Measurements from ENCODE around the gene ZNF236.

DNA sequence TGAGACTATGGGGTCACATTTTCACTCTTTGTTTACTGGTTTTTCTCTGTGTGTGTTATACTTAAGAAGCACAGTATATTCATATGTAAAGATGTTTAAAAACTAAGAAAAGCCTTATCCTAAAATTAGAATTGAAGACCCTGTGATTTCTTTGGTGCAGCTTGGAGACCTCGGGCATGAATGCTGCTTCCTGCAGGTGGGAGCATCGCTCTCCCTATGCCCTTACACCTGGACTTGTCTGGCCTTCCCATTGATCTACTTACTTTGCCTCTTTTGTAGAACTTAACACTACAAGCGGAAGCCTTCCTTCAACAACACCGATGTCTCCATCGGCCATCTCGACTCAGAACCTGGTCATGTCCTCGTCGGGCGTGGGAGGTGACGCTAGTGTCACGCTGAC, 114.5 kb downstream of the ZNF236 start:
- TF ChIP-seq TAF1 (IDR thresholded peaks at IDR 0.05; ENCODE audit: borderline replicate concordance, low read depth, low read length): no peak
- TF ChIP-seq, protein P1, sequence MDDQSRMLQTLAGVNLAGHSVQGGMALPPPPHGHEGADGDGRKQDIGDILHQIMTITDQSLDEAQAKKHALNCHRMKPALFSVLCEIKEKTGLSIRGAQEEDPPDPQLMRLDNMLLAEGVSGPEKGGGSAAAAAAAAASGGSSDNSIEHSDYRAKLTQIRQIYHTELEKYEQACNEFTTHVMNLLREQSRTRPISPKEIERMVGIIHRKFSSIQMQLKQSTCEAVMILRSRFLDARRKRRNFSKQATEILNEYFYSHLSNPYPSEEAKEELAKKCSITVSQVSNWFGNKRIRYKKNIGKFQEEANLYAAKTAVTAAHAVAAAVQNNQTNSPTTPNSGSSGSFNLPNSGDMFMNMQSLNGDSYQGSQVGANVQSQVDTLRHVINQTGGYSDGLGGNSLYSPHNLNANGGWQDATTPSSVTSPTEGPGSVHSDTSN (IDR thresholded peaks at IDR 0.05; ENCODE audit: insufficient replicate concordance, low read depth, low read length): no peak
- TF ChIP-seq RFX5 (IDR thresholded peaks at IDR 0.05; ENCODE audit: low read depth, low read length): no peak
- TF ChIP-seq, protein P2, sequence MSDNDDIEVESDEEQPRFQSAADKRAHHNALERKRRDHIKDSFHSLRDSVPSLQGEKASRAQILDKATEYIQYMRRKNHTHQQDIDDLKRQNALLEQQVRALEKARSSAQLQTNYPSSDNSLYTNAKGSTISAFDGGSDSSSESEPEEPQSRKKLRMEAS (IDR thresholded peaks at IDR 0.05; ENCODE audit: low read depth, low read length): no peak
- no peak for TF ChIP-seq FOXK2 (IDR thresholded peaks at IDR 0.05)
- TF ChIP-seq, protein P3, sequence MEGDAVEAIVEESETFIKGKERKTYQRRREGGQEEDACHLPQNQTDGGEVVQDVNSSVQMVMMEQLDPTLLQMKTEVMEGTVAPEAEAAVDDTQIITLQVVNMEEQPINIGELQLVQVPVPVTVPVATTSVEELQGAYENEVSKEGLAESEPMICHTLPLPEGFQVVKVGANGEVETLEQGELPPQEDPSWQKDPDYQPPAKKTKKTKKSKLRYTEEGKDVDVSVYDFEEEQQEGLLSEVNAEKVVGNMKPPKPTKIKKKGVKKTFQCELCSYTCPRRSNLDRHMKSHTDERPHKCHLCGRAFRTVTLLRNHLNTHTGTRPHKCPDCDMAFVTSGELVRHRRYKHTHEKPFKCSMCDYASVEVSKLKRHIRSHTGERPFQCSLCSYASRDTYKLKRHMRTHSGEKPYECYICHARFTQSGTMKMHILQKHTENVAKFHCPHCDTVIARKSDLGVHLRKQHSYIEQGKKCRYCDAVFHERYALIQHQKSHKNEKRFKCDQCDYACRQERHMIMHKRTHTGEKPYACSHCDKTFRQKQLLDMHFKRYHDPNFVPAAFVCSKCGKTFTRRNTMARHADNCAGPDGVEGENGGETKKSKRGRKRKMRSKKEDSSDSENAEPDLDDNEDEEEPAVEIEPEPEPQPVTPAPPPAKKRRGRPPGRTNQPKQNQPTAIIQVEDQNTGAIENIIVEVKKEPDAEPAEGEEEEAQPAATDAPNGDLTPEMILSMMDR (IDR thresholded peaks at IDR 0.05 in 2 of 3, conservative IDR thresholded peaks at IDR 0.05 in 1 of 3; ENCODE audit: control insufficient read depth in 2 of 3, extremely low read depth in 1 of 3, insufficient read depth in 1 of 3, low read depth in 3 of 3, low read length in 3 of 3): no peak
- TF ChIP-seq CEBPB (IDR thresholded peaks at IDR 0.05; ENCODE audit: borderline replicate concordance in 1 of 2, low read depth in 2 of 2, low read length in 2 of 2): no peak
- TF ChIP-seq EZH2 (IDR thresholded peaks at IDR 0.05; ENCODE audit: borderline replicate concordance, control insufficient read depth, low read depth, low read length): no peak
- TF ChIP-seq GABPA (IDR thresholded peaks at IDR 0.05; ENCODE audit: low read depth): no peak
- TF ChIP-seq POU2F2 (IDR thresholded peaks at IDR 0.05; ENCODE audit: borderline replicate concordance, low read depth, low read length): no peak
- no peak for TF ChIP-seq IRF4 (IDR thresholded peaks at IDR 0.05; ENCODE audit: low read depth, low read length)
- TF ChIP-seq, protein P4, sequence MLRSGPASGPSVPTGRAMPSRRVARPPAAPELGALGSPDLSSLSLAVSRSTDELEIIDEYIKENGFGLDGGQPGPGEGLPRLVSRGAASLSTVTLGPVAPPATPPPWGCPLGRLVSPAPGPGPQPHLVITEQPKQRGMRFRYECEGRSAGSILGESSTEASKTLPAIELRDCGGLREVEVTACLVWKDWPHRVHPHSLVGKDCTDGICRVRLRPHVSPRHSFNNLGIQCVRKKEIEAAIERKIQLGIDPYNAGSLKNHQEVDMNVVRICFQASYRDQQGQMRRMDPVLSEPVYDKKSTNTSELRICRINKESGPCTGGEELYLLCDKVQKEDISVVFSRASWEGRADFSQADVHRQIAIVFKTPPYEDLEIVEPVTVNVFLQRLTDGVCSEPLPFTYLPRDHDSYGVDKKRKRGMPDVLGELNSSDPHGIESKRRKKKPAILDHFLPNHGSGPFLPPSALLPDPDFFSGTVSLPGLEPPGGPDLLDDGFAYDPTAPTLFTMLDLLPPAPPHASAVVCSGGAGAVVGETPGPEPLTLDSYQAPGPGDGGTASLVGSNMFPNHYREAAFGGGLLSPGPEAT (IDR thresholded peaks at IDR 0.05; ENCODE audit: low read depth): no peak
